Keratinocyte (primary cell): Measurements from ENCODE around the gene CENPU. TPM values are rescaled to one million over a fixed set of nuclear protein-coding genes. Genes with fewer than 3 reads are reported as not detected.

Source experiments
- DNase-seq: peaks from one replicate; pipeline ENCODE4 v3.0.0-alpha.2; 2011; ENCODE audit warnings: low read depth, missing footprints, low spot score
- FAIRE-seq: peaks from 2 replicates; lab custom pipeline; 2011; peaks lifted over from hg19 to GRCh38; lab: Jason Lieb, UNC
- H2AFZ ChIP-seq: 2 replicates; pipeline ENCODE4 v1.6.0; 2012; ENCODE audit warnings: low read length, control low read depth, inconsistent platforms; ENCODE audit not compliant: control insufficient read depth
- H3K27ac ChIP-seq: 2 replicates; pipeline ENCODE4 v1.5.1; 2011; ENCODE audit warnings: low read length; ENCODE audit not compliant: control insufficient read depth, insufficient read depth
- H3K27me3 ChIP-seq: 3 replicates; pipeline ENCODE4 v1.6.0; 2011; ENCODE audit warnings: low read length; ENCODE audit not compliant: control insufficient read depth, insufficient read depth; ENCODE audit errors: extremely low read depth
- H3K36me3 ChIP-seq, 2 experiments: 2 replicates in 1 of 2; 3 replicates in 1 of 2; pipeline ENCODE4 v1.5.1; 2011; ENCODE audit warnings: low read length in 2 of 2, mild to moderate bottlenecking in 1 of 2; ENCODE audit not compliant: control insufficient read depth in 2 of 2, insufficient read depth in 2 of 2; ENCODE audit errors: extremely low read depth in 1 of 2
- H3K4me1 ChIP-seq: 3 replicates; pipeline ENCODE4 v1.5.1; 2011; ENCODE audit warnings: low read length; ENCODE audit not compliant: control insufficient read depth, insufficient read depth; ENCODE audit errors: extremely low read depth
- H3K4me2 ChIP-seq: 3 replicates; pipeline ENCODE4 v1.6.0; 2011; ENCODE audit warnings: low read depth, low read length; ENCODE audit not compliant: control insufficient read depth, insufficient read depth; ENCODE audit errors: extremely low read depth
- H3K4me3 ChIP-seq, 3 experiments: fragments of 200-600 bp in 1 of 3; sonication (generic) in 1 of 3; 2 replicates in 2 of 3; 3 replicates in 1 of 3; pipeline ENCODE4 v1.5.1; 2011 to 2016; ENCODE audit warnings: low read length in 3 of 3, mild to moderate bottlenecking in 3 of 3, control low read depth in 2 of 3, inconsistent platforms in 1 of 3, low read depth in 1 of 3, mixed read lengths in 1 of 3, mixed run types in 1 of 3, moderate library complexity in 1 of 3; ENCODE audit not compliant: control insufficient read depth in 2 of 3, insufficient read depth in 2 of 3; ENCODE audit errors: extremely low read depth in 1 of 3
- H3K79me2 ChIP-seq: 2 replicates; pipeline ENCODE4 v1.6.0; 2012; ENCODE audit warnings: low read length; ENCODE audit not compliant: control insufficient read depth, insufficient read depth
- H3K9ac ChIP-seq: 3 replicates; pipeline ENCODE4 v1.6.0; 2011; ENCODE audit warnings: low read length; ENCODE audit not compliant: control insufficient read depth, insufficient read depth; ENCODE audit errors: extremely low read depth
- H3K9me1 ChIP-seq: 3 replicates; pipeline ENCODE4 v1.6.0; 2011; ENCODE audit warnings: low read length; ENCODE audit not compliant: control insufficient read depth, insufficient read depth; ENCODE audit errors: extremely low read depth
- H3K9me3 ChIP-seq: 2 replicates; pipeline ENCODE4 v1.5.1; 2012; ENCODE audit warnings: low read depth, low read length; ENCODE audit not compliant: control insufficient read depth
- H4K20me1 ChIP-seq: 3 replicates; pipeline ENCODE4 v1.6.0; 2011; ENCODE audit warnings: low read length; ENCODE audit not compliant: control insufficient read depth, insufficient read depth; ENCODE audit errors: extremely low read depth
- CTCF ChIP-seq, 3 experiments: IDR thresholded peaks in 1 of 3; conservative IDR thresholded peaks in 1 of 3; optimal IDR thresholded peaks in 1 of 3; 2 replicates in 2 of 3; 3 replicates in 1 of 3; pipeline versions ENCODE3 to v1.5.1; 2011; ENCODE audit warnings: low read length in 3 of 3, mild to moderate bottlenecking in 3 of 3, moderate library complexity in 2 of 3, control low read depth in 1 of 3, inconsistent platforms in 1 of 3; ENCODE audit not compliant: insufficient read depth in 2 of 3; ENCODE audit errors: extremely low read depth in 1 of 3
- EZH2 ChIP-seq: IDR thresholded peaks from one replicate; pipeline ENCODE4 v1.6.1; 2012; ENCODE audit warnings: inconsistent platforms, mild to moderate bottlenecking, low read length, moderate library complexity
- dilution Hi-C: fragments of 300-500 bp; cut with MboI; formaldehyde crosslinking; loops from one replicate; pipeline ENCODE4 v1.7.0; 2020; ENCODE audit warnings: low sequenced_read_pairs; ENCODE audit not compliant: extremely low pct_ligation_motif_present
- polyA plus RNA-seq, 5 experiments: library from polyadenylated mRNA; depleted of rRNA in 3 of 5; stranded (reverse) in 3 of 5; stranded (forward) in 1 of 5; unstranded in 1 of 5; fragments of >200 nt; gene quantifications; 1 replicate in 1 of 5; 2 replicates in 3 of 5; 3 replicates in 1 of 5; pipeline versions ENCODE4 v1.2.1 to v1.2.3, GENCODE V29; 2011 to 2012; ENCODE audit warnings: missing spikeins in 2 of 5, low read depth in 1 of 5, low replicate concordance in 1 of 5

The CENPU gene
- polyA plus RNA-seq, 1 donor (not counting 4 experiments of a cell fraction or from before 2014, with no cell fraction given) = 12.5 TPM

- no peak for FAIRE-seq
- H3K4me2 ChIP-seq = no peak overlapping the region
- no peak for TF ChIP-seq EZH2
- no peak for TF ChIP-seq CTCF (optimal IDR thresholded peaks at IDR 0.05 in 1 of 3, IDR thresholded peaks at IDR 0.05 in 1 of 3, conservative IDR thresholded peaks at IDR 0.05 in 1 of 3; ENCODE audit: extremely low read depth in 1 of 3, insufficient read depth in 2 of 3, low read length in 3 of 3)
- no peaks in the 10 kb centered on the region for H3K27me3 ChIP-seq
- no peak overlapping the region for H3K4me3 ChIP-seq
- no peak overlapping the region for H2AFZ ChIP-seq
- H3K9ac ChIP-seq = no peak overlapping the region
- no peaks in the 10 kb centered on the region for H4K20me1 ChIP-seq
- H3K79me2 ChIP-seq = no peaks in the 10 kb centered on the region
- no peak for DNase-seq
- H3K4me1 ChIP-seq = peaks cover 9% of the 10 kb centered on the region
- peaks cover 10 to 19% of the 10 kb centered on the region in 2 experiments for H3K36me3 ChIP-seq
- H3K9me1 ChIP-seq = no peaks in the 10 kb centered on the region
- no peak overlapping the region for H3K27ac ChIP-seq
- dilution Hi-C loops = no loop called here
- no peaks in the 10 kb centered on the region for H3K9me3 ChIP-seq
These were observed 61.2 kb downstream of the CENPU start for GRCh38 chr4:184672741-184673140.

GRCh38 chr4:184671101-184671500 is 62.8 kb downstream of the CENPU start:
- peaks cover 9% of the 10 kb centered on the region for H3K4me1 ChIP-seq
- no peaks in the 10 kb centered on the region for H4K20me1 ChIP-seq
- peak; percentile 32 for FAIRE-seq
- no peaks in the 10 kb centered on the region for H3K27me3 ChIP-seq
- H2AFZ ChIP-seq = peak overlapping the region; percentile 86
- peak overlapping the region in 2 of 3 experiments; percentile 25 to 37 for H3K4me3 ChIP-seq
- dilution Hi-C loops = no loop called here
- no peaks in the 10 kb centered on the region for H3K79me2 ChIP-seq
- H3K36me3 ChIP-seq = peaks cover 15 to 26% of the 10 kb centered on the region in 2 experiments
- peak overlapping the region; percentile 56 for H3K4me2 ChIP-seq
- DNase-seq = no peak
- no peaks in the 10 kb centered on the region for H3K9me3 ChIP-seq
- no peaks in the 10 kb centered on the region for H3K9me1 ChIP-seq
- peak overlapping the region; percentile 60 for H3K9ac ChIP-seq
- H3K27ac ChIP-seq = peak overlapping the region; percentile 56
- TF ChIP-seq EZH2 (no peak), CTCF (optimal IDR thresholded peaks at IDR 0.05 in 1 of 3, IDR thresholded peaks at IDR 0.05 in 1 of 3, conservative IDR thresholded peaks at IDR 0.05 in 1 of 3; ENCODE audit: extremely low read depth in 1 of 3, insufficient read depth in 2 of 3, low read length in 3 of 3) (no peak)
